H1 (cell line): ENCODE data around the gene GPR155. TPM values are rescaled to one million over a fixed set of nuclear protein-coding genes. Genes with fewer than 3 reads are reported as not detected.
"Not testable (repeated sequence)": the region's sequence is repeated elsewhere in the genome, so short reads cannot be mapped to it uniquely, and the experiment has no call there.

Source experiments
- CTCF ChIA-PET: fragments of 300-600 bp; sonication (Branson Sonifier 250); formaldehyde crosslinking; loops from one replicate; lab custom pipeline; 2021; ENCODE audit not compliant: partially characterized antibody; lab: Charles Lee
- POLR2A ChIA-PET: fragments of 300-600 bp; sonication (Branson Sonifier 250); formaldehyde crosslinking; loops from one replicate; lab custom pipeline; 2021; ENCODE audit warnings: inconsistent platforms; ENCODE audit not compliant: partially characterized antibody; lab: Charles Lee
- DNase-seq, 2 experiments: peaks; one replicate each; pipeline versions ENCODE4 v3.0.0 to v3.0.0-alpha.2; 2010 to 2022; ENCODE audit warnings: low spot score in 2 of 2, low read depth in 1 of 2, mixed read lengths in 1 of 2
- FAIRE-seq: peaks from 2 replicates; lab custom pipeline; 2011; peaks lifted over from hg19 to GRCh38; lab: Jason Lieb, UNC
- H2AFZ ChIP-seq: 2 replicates; pipeline ENCODE4 v1.8.1; 2012; ENCODE audit warnings: low read length, inconsistent platforms
- H2AK5ac ChIP-seq: 2 replicates; pipeline ENCODE4 v1.6.1; 2013; ENCODE audit warnings: low read depth, low read length
- H2BK120ac ChIP-seq: replicated peaks from 2 replicates; pipeline ENCODE3; 2013; ENCODE audit warnings: low read depth, low read length, inconsistent platforms
- H2BK12ac ChIP-seq: 2 replicates; pipeline ENCODE4 v1.6.1; 2013; ENCODE audit warnings: low read depth, low read length
- H2BK15ac ChIP-seq: 2 replicates; pipeline ENCODE4 v1.6.1; 2013; ENCODE audit warnings: low read length
- H2BK20ac ChIP-seq: 2 replicates; pipeline ENCODE4 v1.6.1; 2013; ENCODE audit warnings: low read length
- H2BK5ac ChIP-seq: 2 replicates; pipeline ENCODE4 v1.6.1; 2013; ENCODE audit warnings: low read depth, low read length
- H3K14ac ChIP-seq: 2 replicates; pipeline ENCODE4 v1.6.1; 2013; ENCODE audit warnings: inconsistent platforms; ENCODE audit not compliant: insufficient read length
- H3K18ac ChIP-seq: 2 replicates; pipeline ENCODE4 v1.6.1; 2013; ENCODE audit warnings: low read length; ENCODE audit errors: extremely low read depth
- H3K23ac ChIP-seq: 2 replicates; pipeline ENCODE4 v1.6.1; 2013; ENCODE audit warnings: inconsistent platforms; ENCODE audit not compliant: insufficient read length
- H3K23me2 ChIP-seq: 2 replicates; pipeline ENCODE4 v1.6.1; 2013; ENCODE audit warnings: low read depth, low read length
- H3K27ac ChIP-seq: 2 replicates; pipeline ENCODE4 v1.6.1; 2011; ENCODE audit warnings: low read depth, low read length, inconsistent platforms
- H3K27me3 ChIP-seq, 4 experiments: replicated peaks in 1 of 4; 1 replicate in 1 of 4; 2 replicates in 3 of 4; pipeline versions ENCODE4 v1.6.1 to v1.8.1; 2011 to 2013; ENCODE audit warnings: low read length in 3 of 4, mild to moderate bottlenecking in 3 of 4, inconsistent platforms in 2 of 4, mixed read lengths in 2 of 4, moderate library complexity in 1 of 4; ENCODE audit not compliant: control insufficient read depth in 3 of 4, insufficient read depth in 3 of 4; ENCODE audit errors: extremely low read depth in 1 of 4
- H3K36me3 ChIP-seq, 4 experiments: 2 replicates each; pipeline versions ENCODE4 v1.6.1 to v1.8.1; 2011 to 2013; ENCODE audit warnings: mild to moderate bottlenecking in 4 of 4, low read length in 3 of 4, moderate library complexity in 2 of 4, control low read depth in 1 of 4, inconsistent platforms in 1 of 4; ENCODE audit not compliant: insufficient read depth in 4 of 4, control insufficient read depth in 2 of 4
- H3K4ac ChIP-seq: replicated peaks from 2 replicates; pipeline ENCODE3; 2013; ENCODE audit warnings: low read length, low read depth, mixed read lengths, inconsistent platforms; ENCODE audit not compliant: insufficient read length
- H3K4me1 ChIP-seq, 4 experiments: replicated peaks in 1 of 4; 1 replicate in 1 of 4; 2 replicates in 3 of 4; pipeline versions ENCODE4 v1.6.1 to v1.8.1; 2011 to 2013; ENCODE audit warnings: low read length in 3 of 4, inconsistent platforms in 2 of 4, mixed read lengths in 1 of 4; ENCODE audit not compliant: insufficient read depth in 4 of 4, control insufficient read depth in 3 of 4
- H3K4me2 ChIP-seq, 2 experiments: 2 replicates each; pipeline versions ENCODE4 v1.6.1 to v1.8.1; 2011 to 2013; ENCODE audit warnings: low read depth in 2 of 2, low read length in 2 of 2, control low read depth in 1 of 2, inconsistent platforms in 1 of 2, mild to moderate bottlenecking in 1 of 2; ENCODE audit not compliant: insufficient read depth in 1 of 2
- H3K4me3 ChIP-seq, 4 experiments: fragments of 200-600, 300-600 bp in 1 of 4; sonication (generic), shearing (Covaris generic), sonication (Bioruptor Twin) in 1 of 4; 2 replicates each; pipeline versions ENCODE4 v1.5.1 to v1.8.1; 2011 to 2016; ENCODE audit warnings: low read length in 4 of 4, low read depth in 3 of 4, control low read depth in 2 of 4, inconsistent platforms in 2 of 4, mild to moderate bottlenecking in 2 of 4, mixed read lengths in 1 of 4, moderate library complexity in 1 of 4; ENCODE audit not compliant: insufficient read depth in 2 of 4; ENCODE audit errors: extremely low read depth in 1 of 4
- H3K56ac ChIP-seq: replicated peaks from 2 replicates; pipeline ENCODE3; 2013; ENCODE audit warnings: low read depth, mild to moderate bottlenecking, mixed read lengths, low read length, inconsistent platforms; ENCODE audit not compliant: insufficient read length
- H3K79me1 ChIP-seq: 2 replicates; pipeline ENCODE4 v1.6.1; 2013; ENCODE audit warnings: low read depth, low read length, control low read depth
- H3K79me2 ChIP-seq, 2 experiments: 2 replicates each; pipeline versions ENCODE4 v1.6.1 to v1.8.1; 2012 to 2013; ENCODE audit warnings: low read length in 2 of 2, mild to moderate bottlenecking in 2 of 2, inconsistent platforms in 1 of 2; ENCODE audit not compliant: insufficient read depth in 2 of 2, control insufficient read depth in 1 of 2
- H3K9ac ChIP-seq, 4 experiments: replicated peaks in 1 of 4; 1 replicate in 1 of 4; 2 replicates in 3 of 4; pipeline versions ENCODE4 v1.6.1 to v1.8.1; 2011 to 2013; ENCODE audit warnings: low read depth in 3 of 4, low read length in 3 of 4, control low read depth in 2 of 4, mild to moderate bottlenecking in 2 of 4, moderate library complexity in 2 of 4, inconsistent platforms in 1 of 4; ENCODE audit errors: extremely low read depth in 1 of 4
- H3K9me3 ChIP-seq, 2 experiments: 2 replicates each; pipeline versions ENCODE4 v1.6.1 to v1.8.1; 2012 to 2013; ENCODE audit warnings: mild to moderate bottlenecking in 2 of 2, moderate library complexity in 2 of 2, control low read depth in 1 of 2, inconsistent platforms in 1 of 2, low read depth in 1 of 2, low read length in 1 of 2, mixed read lengths in 1 of 2; ENCODE audit not compliant: insufficient read depth in 2 of 2
- H4K20me1 ChIP-seq, 2 experiments: replicated peaks in 1 of 2; 2 replicates each; pipeline versions ENCODE3 to v1.8.1; 2011 to 2013; ENCODE audit warnings: inconsistent platforms in 2 of 2, low read length in 2 of 2, mild to moderate bottlenecking in 1 of 2; ENCODE audit not compliant: insufficient read depth in 2 of 2, control insufficient read depth in 1 of 2
- H4K5ac ChIP-seq: 2 replicates; pipeline ENCODE4 v1.6.1; 2013; ENCODE audit warnings: low read length, low read depth, mixed read lengths, inconsistent platforms; ENCODE audit not compliant: insufficient read length
- H4K8ac ChIP-seq: 2 replicates; pipeline ENCODE4 v1.8.0; 2013; ENCODE audit warnings: mild to moderate bottlenecking, moderate library complexity, low read length, inconsistent platforms; ENCODE audit not compliant: insufficient read depth; ENCODE audit errors: extremely low read depth
- H4K91ac ChIP-seq: replicated peaks from 2 replicates; pipeline ENCODE3; 2013; ENCODE audit warnings: low read length, mixed read lengths, inconsistent platforms; ENCODE audit not compliant: insufficient read length
- WGBS, 2 experiments: shearing (Covaris generic) in 1 of 2; methylation state at CpG; one replicate each; pipeline versions ENCODE4 v1.1.6 to v1.1.7; 2013 to 2015; ENCODE audit warnings: low lambda C conversion rate in 2 of 2, mixed read lengths in 2 of 2, inconsistent platforms in 1 of 2, low coverage in 1 of 2, missing lambda C conversion rate in 1 of 2; ENCODE audit not compliant: insufficient replicate concordance in 2 of 2, insufficient coverage in 1 of 2, insufficient read length in 1 of 2; ENCODE audit errors: extremely low coverage in 1 of 2, missing lambda C conversion rate in 1 of 2; 5-methylcytosine and 5-hydroxymethylcytosine counted together
- polyA plus RNA-seq, 7 experiments: library from polyadenylated mRNA; depleted of rRNA in 3 of 7; stranded (reverse) in 5 of 7; unstranded in 2 of 7; fragments of >200 nt in 5 of 7; fragments of 200-250 nt in 2 of 7; gene quantifications; 1 replicate in 5 of 7; 2 replicates in 1 of 7; 4 replicates in 1 of 7; pipeline versions ENCODE4 v1.2.1 to v1.2.3, GENCODE V29; 2011 to 2013; ENCODE audit warnings: missing spikeins in 2 of 7, mixed read lengths in 2 of 7
- total RNA-seq: library from RNA; stranded (reverse); fragmentation: NEBNext Ultra II Directional; extraction: Animal tissue kit (Norgen Biotek cat#: 25700); gene quantifications from 2 replicates; pipeline ENCODE4 v1.2.1, GENCODE V29; 2021

Gene GPR155
- total and polyA plus RNA-seq, 2 of the 8 experiments (the other 6 are each of a cell fraction or from before 2014, with no cell fraction given), result 0.26 to 2.1 TPM

DNA sequence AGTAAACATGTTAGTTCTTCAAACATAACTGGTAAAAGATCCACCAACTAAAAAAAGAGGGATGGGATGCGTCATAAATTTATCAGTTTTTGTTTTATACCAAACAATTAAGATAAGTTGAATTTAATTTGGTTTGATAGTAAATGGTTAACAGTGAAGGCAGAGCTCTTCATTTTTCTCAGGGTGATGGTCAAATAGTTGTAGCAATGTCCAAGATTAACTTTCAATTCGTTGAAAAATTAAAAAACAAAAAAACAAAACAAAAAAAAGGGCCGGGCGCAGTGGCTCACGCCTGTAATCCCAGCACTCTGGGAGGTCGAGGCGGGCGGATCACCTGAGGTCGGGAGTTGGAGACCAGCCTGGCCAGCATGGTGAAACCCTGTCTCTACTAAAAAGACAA, 1.8 kb downstream of the GPR155 start:
- H4K91ac ChIP-seq, H2BK12ac ChIP-seq, H3K18ac ChIP-seq, H3K79me2 ChIP-seq, H3K79me1 ChIP-seq, H2BK20ac ChIP-seq, H4K20me1 ChIP-seq, H2BK5ac ChIP-seq, H3K4ac ChIP-seq, H3K36me3 ChIP-seq, H3K9ac ChIP-seq, DNase-seq, H3K56ac ChIP-seq, H3K27ac ChIP-seq, H3K4me2 ChIP-seq, H3K14ac ChIP-seq, H2BK15ac ChIP-seq, FAIRE-seq, H2BK120ac ChIP-seq, H4K5ac ChIP-seq, H3K23ac ChIP-seq, H3K9me3 ChIP-seq, POLR2A ChIA-PET, H2AK5ac ChIP-seq, H4K8ac ChIP-seq, H2AFZ ChIP-seq, H3K4me1 ChIP-seq, H3K4me3 ChIP-seq: not testable (repeated sequence)
- CTCF ChIA-PET, result interaction anchor here (0.6 to 2.4 kb wide), 5 partner anchors 9 to 234 kb away, joined by 3 to 13 read pairs (median 4); no protein-coding TSS in a partner anchor
- Histone ChIP-seq H3K27me3 (peaks cover 0 to 15% (median 9%) of the 10 kb centered on the region in 4 experiments; a peak in 6 of 7 replicates), H3K23me2 (peaks cover 11% of the 10 kb centered on the region; the same call in 1 of the 2 replicates)
- 80% methylated on average over 9 of the region's 9 CpGs; no CpG with 5 or more reads in 1 of the 2 experiments for WGBS, 2 experiments
